Glutamatergic neuron (in vitro differentiated cells): ENCODE data around the gene ATP2C2. TPM values are rescaled to one million over a fixed set of nuclear protein-coding genes. Genes with fewer than 3 reads are reported as not detected.

Experiments used
- DNase-seq: peaks from one replicate; pipeline ENCODE4 v3.0.0; 2022
- H3K27ac Mint-ChIP-seq: one replicate; pipeline ENCODE4 v1.8.0; 2020; ENCODE audit warnings: mild to moderate bottlenecking, mixed read lengths, inconsistent platforms; ENCODE audit not compliant: unreplicated experiment
- H3K27me3 Mint-ChIP-seq: one replicate; pipeline ENCODE4 v1.8.0; 2020; ENCODE audit warnings: mild to moderate bottlenecking, moderate library complexity, mixed read lengths, inconsistent platforms; ENCODE audit not compliant: unreplicated experiment
- H3K36me3 Mint-ChIP-seq: one replicate; pipeline ENCODE4 v1.8.0; 2020; ENCODE audit warnings: mild to moderate bottlenecking, mixed read lengths, inconsistent platforms; ENCODE audit not compliant: unreplicated experiment
- H3K4me1 Mint-ChIP-seq: one replicate; pipeline ENCODE4 v1.8.0; 2020; ENCODE audit warnings: mild to moderate bottlenecking, low read depth, mixed read lengths, inconsistent platforms; ENCODE audit not compliant: unreplicated experiment
- H3K4me3 Mint-ChIP-seq: one replicate; pipeline ENCODE4 v1.8.0; 2020; ENCODE audit warnings: mild to moderate bottlenecking, mixed read lengths, inconsistent platforms; ENCODE audit not compliant: unreplicated experiment
- H3K9me3 Mint-ChIP-seq: one replicate; pipeline ENCODE4 v1.8.0; 2020; ENCODE audit warnings: mild to moderate bottlenecking, moderate library complexity, mixed read lengths, inconsistent platforms; ENCODE audit not compliant: unreplicated experiment
- total RNA-seq: library from RNA; stranded (reverse); fragmentation: NEBNext Ultra II Directional; extraction: Animal tissue kit (Norgen Biotek cat#: 25700); gene quantifications from one replicate; pipeline ENCODE4 v1.2.1, GENCODE V29; 2021; ENCODE audit not compliant: unreplicated experiment
- TF ChIP-seq, protein P1 (sequence below): fragments of 200-600 bp; sonication (generic); IDR thresholded peaks from one replicate; pipeline ENCODE4 v1.5.0; 2021; ENCODE audit not compliant: partially characterized antibody, unreplicated experiment

The ATP2C2 gene
- total RNA-seq, 1 donor from 2014 or later = not detected

DNA sequence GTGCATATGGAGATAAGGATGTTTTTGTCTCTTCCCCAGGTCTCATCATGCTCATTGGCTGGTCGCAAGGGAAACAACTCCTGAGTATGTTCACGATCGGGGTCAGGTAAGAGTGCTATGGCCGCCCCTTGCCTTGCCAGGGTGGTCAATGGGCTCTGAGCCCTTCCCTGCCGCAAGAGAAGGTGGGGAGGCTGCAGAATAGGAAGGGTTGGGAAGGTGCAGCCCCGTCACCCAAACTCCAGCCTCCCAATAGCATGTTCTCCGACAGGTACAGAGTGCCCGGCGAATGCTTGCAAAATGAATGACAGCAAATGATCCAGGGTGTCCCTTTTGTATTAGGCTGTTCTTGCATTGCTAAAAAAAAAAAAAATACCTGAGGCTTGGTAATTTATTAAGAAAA, 57.4 kb downstream of the ATP2C2 start:
- DNase-seq = no peak
- peaks cover 3% of the 10 kb centered on the region for H3K4me1 Mint-ChIP-seq
- H3K27me3 Mint-ChIP-seq = peaks cover 4% of the 10 kb centered on the region
- H3K27ac Mint-ChIP-seq = no peak overlapping the region
- TF ChIP-seq, protein P1, sequence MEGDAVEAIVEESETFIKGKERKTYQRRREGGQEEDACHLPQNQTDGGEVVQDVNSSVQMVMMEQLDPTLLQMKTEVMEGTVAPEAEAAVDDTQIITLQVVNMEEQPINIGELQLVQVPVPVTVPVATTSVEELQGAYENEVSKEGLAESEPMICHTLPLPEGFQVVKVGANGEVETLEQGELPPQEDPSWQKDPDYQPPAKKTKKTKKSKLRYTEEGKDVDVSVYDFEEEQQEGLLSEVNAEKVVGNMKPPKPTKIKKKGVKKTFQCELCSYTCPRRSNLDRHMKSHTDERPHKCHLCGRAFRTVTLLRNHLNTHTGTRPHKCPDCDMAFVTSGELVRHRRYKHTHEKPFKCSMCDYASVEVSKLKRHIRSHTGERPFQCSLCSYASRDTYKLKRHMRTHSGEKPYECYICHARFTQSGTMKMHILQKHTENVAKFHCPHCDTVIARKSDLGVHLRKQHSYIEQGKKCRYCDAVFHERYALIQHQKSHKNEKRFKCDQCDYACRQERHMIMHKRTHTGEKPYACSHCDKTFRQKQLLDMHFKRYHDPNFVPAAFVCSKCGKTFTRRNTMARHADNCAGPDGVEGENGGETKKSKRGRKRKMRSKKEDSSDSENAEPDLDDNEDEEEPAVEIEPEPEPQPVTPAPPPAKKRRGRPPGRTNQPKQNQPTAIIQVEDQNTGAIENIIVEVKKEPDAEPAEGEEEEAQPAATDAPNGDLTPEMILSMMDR = no peak
- no peaks in the 10 kb centered on the region for H3K36me3 Mint-ChIP-seq
- H3K4me3 Mint-ChIP-seq = no peak overlapping the region
- H3K9me3 Mint-ChIP-seq = peaks cover 2% of the 10 kb centered on the region

DNA sequence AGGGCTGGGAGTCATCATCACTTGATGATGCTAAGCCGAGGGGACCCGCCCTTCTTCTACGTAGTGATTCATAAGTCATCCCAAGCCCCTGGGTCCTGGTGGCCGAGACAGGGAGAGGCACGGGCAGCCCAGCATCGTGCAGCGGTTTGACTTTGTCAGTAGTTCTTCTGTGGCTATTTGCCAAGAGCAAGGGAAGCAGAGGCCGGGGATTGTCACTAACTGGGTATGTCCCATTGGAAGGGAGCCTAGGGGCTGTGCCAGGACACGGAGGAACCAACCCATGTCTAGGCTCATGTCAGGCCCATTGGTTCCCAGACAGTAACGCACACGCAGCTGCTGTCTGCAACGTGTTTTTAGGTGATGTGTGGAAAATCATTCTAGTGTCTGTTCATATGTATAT, 58.5 kb downstream of the ATP2C2 start:
- DNase-seq = no peak
- TF ChIP-seq, protein P1 = no peak
- H3K9me3 Mint-ChIP-seq = peaks cover 2% of the 10 kb centered on the region
- H3K4me1 Mint-ChIP-seq = peaks cover 3% of the 10 kb centered on the region
- H3K4me3 Mint-ChIP-seq = no peak overlapping the region
- H3K27me3 Mint-ChIP-seq = peaks cover 6% of the 10 kb centered on the region
- no peak overlapping the region for H3K27ac Mint-ChIP-seq
- H3K36me3 Mint-ChIP-seq = no peaks in the 10 kb centered on the region

DNA sequence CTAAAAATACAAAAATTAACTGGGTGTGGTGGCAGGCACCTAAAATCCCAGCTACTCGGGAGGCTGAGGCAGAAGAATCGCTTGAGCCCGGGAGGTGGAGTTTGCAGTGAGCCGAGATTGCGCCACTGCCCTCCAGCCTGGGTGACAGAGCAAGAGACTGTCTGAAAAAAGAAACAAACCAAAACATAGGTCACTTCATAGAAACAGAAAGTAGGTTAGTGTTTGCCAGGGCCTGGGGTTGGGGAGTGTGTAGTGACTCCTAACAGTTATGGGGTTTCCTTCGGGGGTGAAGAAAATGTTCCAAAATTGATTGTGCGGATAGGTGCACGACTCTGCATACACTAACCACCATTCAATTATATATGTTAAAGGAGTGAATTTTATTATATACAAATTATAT, 59.2 kb downstream of the ATP2C2 start:
- no peaks in the 10 kb centered on the region for H3K36me3 Mint-ChIP-seq
- no peak for DNase-seq
- peaks cover 3% of the 10 kb centered on the region for H3K4me1 Mint-ChIP-seq
- H3K27me3 Mint-ChIP-seq = peaks cover 6% of the 10 kb centered on the region
- TF ChIP-seq, protein P1 = no peak
- H3K27ac Mint-ChIP-seq = no peak overlapping the region
- H3K9me3 Mint-ChIP-seq = peaks cover 3% of the 10 kb centered on the region
- no peak overlapping the region for H3K4me3 Mint-ChIP-seq

- no peak for DNase-seq
- no peaks in the 10 kb centered on the region for H3K4me1 Mint-ChIP-seq
- H3K36me3 Mint-ChIP-seq = no peaks in the 10 kb centered on the region
- H3K27me3 Mint-ChIP-seq = peaks cover 4% of the 10 kb centered on the region
- peaks cover 5% of the 10 kb centered on the region for H3K9me3 Mint-ChIP-seq
- TF ChIP-seq, protein P1 = no peak
- no peak overlapping the region for H3K4me3 Mint-ChIP-seq
- H3K27ac Mint-ChIP-seq = no peak overlapping the region
Observed at GRCh38 chr16:84430860-84431259, 62.5 kb downstream of the ATP2C2 start.

- Mint-ChIP-seq H3K4me1 (no peaks in the 10 kb centered on the region), H3K27me3 (peaks cover 2% of the 10 kb centered on the region), H3K36me3 (no peaks in the 10 kb centered on the region), H3K27ac (no peak overlapping the region), H3K9me3 (peaks cover 3% of the 10 kb centered on the region), H3K4me3 (no peak overlapping the region)
- no peak for DNase-seq
- TF ChIP-seq, protein P1 = no peak
Observed at GRCh38 chr16:84434800-84435199, 66.5 kb downstream of the ATP2C2 start.
